ENCODE data around the gene MIA3. TPM values are rescaled to one million over a fixed set of nuclear protein-coding genes. Genes with fewer than 3 reads are reported as not detected.
"Not testable (repeated sequence)": the region's sequence is repeated elsewhere in the genome, so short reads cannot be mapped to it uniquely, and the experiment has no call there.

The MIA3 gene
- total RNA-seq, 1 donor = 68.8 TPM

DNA sequence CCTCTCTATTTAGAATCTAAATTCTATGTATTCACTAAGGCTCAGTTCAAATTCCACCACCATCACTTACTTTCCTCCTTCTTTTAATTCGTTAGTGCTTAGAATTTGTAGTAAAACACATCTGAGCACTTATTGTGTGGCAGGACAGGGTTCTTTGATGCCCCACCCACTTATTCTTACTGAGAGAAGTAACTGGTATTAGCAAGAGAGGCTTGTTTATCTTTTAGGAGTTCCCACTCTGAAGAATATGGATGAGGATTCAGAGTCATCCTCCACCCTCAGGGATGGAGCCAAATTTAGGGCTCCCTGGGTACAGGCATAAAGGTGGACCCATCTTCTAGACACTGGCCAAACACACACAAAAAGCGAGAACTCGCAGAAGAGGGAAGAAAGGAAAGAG, 16.6 kb upstream of the MIA3 start:
- Histone ChIP-seq H3K9me3 (ENCODE audit: low read depth, low read length) (no peaks in the 10 kb centered on the region), H3K27me3 (ENCODE audit: insufficient read depth, low read length) (no peaks in the 10 kb centered on the region), H3K4me2 (ENCODE audit: insufficient read depth, low read length) (no peak overlapping the region), H3K4me3 (ENCODE audit: insufficient read depth, low read length) (no peak overlapping the region), H3K36me3 (ENCODE audit: insufficient read depth, low read length) (no peaks in the 10 kb centered on the region), H3K27ac (ENCODE audit: low read depth, low read length) (no peak overlapping the region), H4K20me1 (ENCODE audit: insufficient read depth, low read length) (no peaks in the 10 kb centered on the region), H3K79me2 (ENCODE audit: insufficient read depth, low read length) (no peaks in the 10 kb centered on the region), H2AFZ (ENCODE audit: low read length) (peak overlapping the region; percentile 71), H3K4me1 (ENCODE audit: insufficient read depth, low read length) (no peaks in the 10 kb centered on the region)
- TF ChIP-seq, protein P1, sequence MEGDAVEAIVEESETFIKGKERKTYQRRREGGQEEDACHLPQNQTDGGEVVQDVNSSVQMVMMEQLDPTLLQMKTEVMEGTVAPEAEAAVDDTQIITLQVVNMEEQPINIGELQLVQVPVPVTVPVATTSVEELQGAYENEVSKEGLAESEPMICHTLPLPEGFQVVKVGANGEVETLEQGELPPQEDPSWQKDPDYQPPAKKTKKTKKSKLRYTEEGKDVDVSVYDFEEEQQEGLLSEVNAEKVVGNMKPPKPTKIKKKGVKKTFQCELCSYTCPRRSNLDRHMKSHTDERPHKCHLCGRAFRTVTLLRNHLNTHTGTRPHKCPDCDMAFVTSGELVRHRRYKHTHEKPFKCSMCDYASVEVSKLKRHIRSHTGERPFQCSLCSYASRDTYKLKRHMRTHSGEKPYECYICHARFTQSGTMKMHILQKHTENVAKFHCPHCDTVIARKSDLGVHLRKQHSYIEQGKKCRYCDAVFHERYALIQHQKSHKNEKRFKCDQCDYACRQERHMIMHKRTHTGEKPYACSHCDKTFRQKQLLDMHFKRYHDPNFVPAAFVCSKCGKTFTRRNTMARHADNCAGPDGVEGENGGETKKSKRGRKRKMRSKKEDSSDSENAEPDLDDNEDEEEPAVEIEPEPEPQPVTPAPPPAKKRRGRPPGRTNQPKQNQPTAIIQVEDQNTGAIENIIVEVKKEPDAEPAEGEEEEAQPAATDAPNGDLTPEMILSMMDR (IDR thresholded peaks at IDR 0.05; ENCODE audit: extremely low read depth, low read depth, low read length) = no peak
- no peak for DNase-seq (ENCODE audit: insufficient read length, low spot score, missing footprints)

DNA sequence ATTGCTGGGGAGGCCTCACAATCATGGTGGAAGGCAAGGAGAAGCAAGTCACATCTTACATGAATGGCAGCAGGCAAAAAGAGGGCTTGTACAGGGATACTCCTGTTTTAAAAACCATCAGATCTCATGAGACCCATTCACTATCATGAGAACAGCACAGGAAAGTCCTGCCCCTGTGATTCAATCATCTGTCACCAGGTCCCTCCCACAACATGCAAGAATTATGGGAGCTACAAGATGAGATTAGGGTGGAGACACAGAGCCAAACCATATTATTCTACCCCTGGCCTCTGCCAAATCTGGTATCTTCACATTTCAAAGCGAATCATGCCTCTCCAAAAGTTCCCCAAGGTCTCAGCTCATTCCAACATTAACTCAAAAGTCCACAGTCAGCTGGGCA, 11.1 kb upstream of the MIA3 start:
- Histone ChIP-seq H2AFZ (ENCODE audit: low read length) (no peak overlapping the region), H4K20me1 (ENCODE audit: insufficient read depth, low read length) (no peaks in the 10 kb centered on the region), H3K4me3 (ENCODE audit: insufficient read depth, low read length) (no peak overlapping the region), H3K27me3 (ENCODE audit: insufficient read depth, low read length) (no peaks in the 10 kb centered on the region), H3K27ac (ENCODE audit: low read depth, low read length) (no peak overlapping the region), H3K9me3 (ENCODE audit: low read depth, low read length) (no peaks in the 10 kb centered on the region), H3K4me2 (ENCODE audit: insufficient read depth, low read length) (no peak overlapping the region), H3K4me1 (ENCODE audit: insufficient read depth, low read length) (no peaks in the 10 kb centered on the region), H3K79me2 (ENCODE audit: insufficient read depth, low read length) (no peaks in the 10 kb centered on the region), H3K36me3 (ENCODE audit: insufficient read depth, low read length) (no peaks in the 10 kb centered on the region)
- DNase-seq (ENCODE audit: insufficient read length, low spot score, missing footprints) = no peak
- TF ChIP-seq, protein P1 (IDR thresholded peaks at IDR 0.05; ENCODE audit: extremely low read depth, low read depth, low read length) = no peak

DNA sequence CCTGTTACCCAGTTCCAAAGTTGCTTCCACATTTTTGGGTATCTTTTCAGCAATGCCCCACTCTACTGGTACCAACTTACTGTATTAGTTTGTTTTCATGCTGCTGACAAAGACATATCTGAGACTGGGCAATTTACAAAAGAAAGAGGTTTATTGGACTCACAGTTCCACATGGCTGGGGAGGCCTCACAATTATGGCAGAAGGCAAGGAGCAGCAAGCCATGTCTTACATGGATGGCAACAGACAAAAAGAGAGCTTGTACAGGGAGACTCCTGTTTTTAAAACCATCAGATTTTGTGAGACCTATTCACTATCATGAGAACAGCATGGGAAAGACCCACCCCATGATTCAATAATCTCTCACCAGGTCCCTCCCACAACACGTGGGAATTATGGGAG, 8.8 kb upstream of the MIA3 start:
- H3K4me1 ChIP-seq (ENCODE audit: insufficient read depth, low read length); H3K4me3 ChIP-seq (ENCODE audit: insufficient read depth, low read length); H3K9me3 ChIP-seq (ENCODE audit: low read depth, low read length); H3K4me2 ChIP-seq (ENCODE audit: insufficient read depth, low read length); H3K79me2 ChIP-seq (ENCODE audit: insufficient read depth, low read length); DNase-seq (ENCODE audit: insufficient read length, low spot score, missing footprints); H3K27ac ChIP-seq (ENCODE audit: low read depth, low read length); H2AFZ ChIP-seq (ENCODE audit: low read length); H4K20me1 ChIP-seq (ENCODE audit: insufficient read depth, low read length); H3K36me3 ChIP-seq (ENCODE audit: insufficient read depth, low read length): not testable (repeated sequence)
- H3K27me3 ChIP-seq (ENCODE audit: insufficient read depth, low read length) = peaks cover 16% of the 10 kb centered on the region

DNA sequence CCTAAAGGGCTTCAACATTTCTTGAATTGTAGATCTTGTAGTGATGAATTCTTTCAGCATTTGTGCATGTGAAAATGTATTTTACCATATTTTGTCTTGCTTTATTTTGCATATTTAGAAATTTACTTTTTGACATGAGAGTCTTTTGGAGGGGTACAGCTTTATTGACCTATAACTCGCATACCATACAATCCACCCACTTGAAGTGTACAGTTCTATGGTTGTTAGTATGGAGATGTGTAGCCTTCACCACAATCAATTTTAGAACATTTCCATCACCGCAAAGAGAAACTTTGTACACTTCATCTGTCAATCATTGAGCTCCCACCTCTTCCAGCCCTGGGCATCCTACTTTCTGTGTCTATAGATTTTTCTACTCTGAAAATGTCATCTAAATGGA, 7.2 kb upstream of the MIA3 start:
- TF ChIP-seq, protein P1 (IDR thresholded peaks at IDR 0.05; ENCODE audit: extremely low read depth, low read depth, low read length) = no peak
- Histone ChIP-seq H3K79me2 (ENCODE audit: insufficient read depth, low read length) (no peaks in the 10 kb centered on the region), H2AFZ (ENCODE audit: low read length) (no peak overlapping the region), H3K27ac (ENCODE audit: low read depth, low read length) (no peak overlapping the region), H3K4me1 (ENCODE audit: insufficient read depth, low read length) (no peaks in the 10 kb centered on the region), H4K20me1 (ENCODE audit: insufficient read depth, low read length) (no peaks in the 10 kb centered on the region), H3K4me2 (ENCODE audit: insufficient read depth, low read length) (no peak overlapping the region), H3K4me3 (ENCODE audit: insufficient read depth, low read length) (no peak overlapping the region), H3K36me3 (ENCODE audit: insufficient read depth, low read length) (no peaks in the 10 kb centered on the region), H3K9me3 (ENCODE audit: low read depth, low read length) (no peaks in the 10 kb centered on the region), H3K27me3 (ENCODE audit: insufficient read depth, low read length) (peaks cover 16% of the 10 kb centered on the region)
- no peak for DNase-seq (ENCODE audit: insufficient read length, low spot score, missing footprints)
